Type B pancreatic cell (in vitro differentiated cells): ENCODE measurements around the gene TMEM72. TPM values are rescaled to one million over a fixed set of nuclear protein-coding genes. Genes with fewer than 3 reads are reported as not detected.

Experiments
- DNase-seq: peaks from one replicate; pipeline ENCODE4 v3.0.0; 2021; ENCODE audit warnings: mixed read lengths; ENCODE audit not compliant: unreplicated experiment; ENCODE audit errors: extremely low spot score
- H3K27ac Mint-ChIP-seq: 2 replicates; pipeline ENCODE4 v1.8.0; 2021; ENCODE audit warnings: mild to moderate bottlenecking, mixed read lengths
- H3K27me3 Mint-ChIP-seq: 2 replicates; pipeline ENCODE4 v1.8.0; 2021; ENCODE audit warnings: mixed read lengths
- H3K36me3 Mint-ChIP-seq: 2 replicates; pipeline ENCODE4 v1.8.0; 2021; ENCODE audit warnings: mixed read lengths
- H3K4me1 Mint-ChIP-seq: one replicate; pipeline ENCODE4 v1.8.0; 2021; ENCODE audit warnings: mixed read lengths; ENCODE audit not compliant: unreplicated experiment
- H3K4me3 Mint-ChIP-seq: 2 replicates; pipeline ENCODE4 v1.8.0; 2021; ENCODE audit warnings: mild to moderate bottlenecking, mixed read lengths
- H3K9me3 Mint-ChIP-seq: 2 replicates; pipeline ENCODE4 v1.8.0; 2021; ENCODE audit warnings: mixed read lengths
- CTCF ChIP-seq: fragments of 200-600 bp; sonication (generic); conservative IDR thresholded peaks from 2 replicates; pipeline ENCODE4 v1.5.0; 2021; ENCODE audit warnings: antibody characterized with exemption, mild to moderate bottlenecking
- total RNA-seq: library from RNA; stranded (reverse); gene quantifications from 2 replicates; pipeline ENCODE4 v1.2.1, GENCODE V29; 2021; ENCODE audit warnings: low replicate concordance

Gene TMEM72
- total RNA-seq, 1 donor from 2014 or later = 1.2 TPM

- Mint-ChIP-seq H3K36me3 (no peaks in the 10 kb centered on the region), H3K27ac (peak overlapping the region; percentile 55), H3K27me3 (no peaks in the 10 kb centered on the region), H3K9me3 (no peaks in the 10 kb centered on the region), H3K4me3 (peak overlapping the region; percentile 49), H3K4me1 (peaks cover 73% of the 10 kb centered on the region)
- no peak for TF ChIP-seq CTCF
- DNase-seq = peak; percentile 53
Measured at GRCh38 chr10:44961931-44962750, 51.0 kb downstream of the TMEM72 start.

GRCh38 chr10:44962870-44963738 is 52.0 kb downstream of the TMEM72 start:
- peaks cover 76% of the 10 kb centered on the region for H3K4me1 Mint-ChIP-seq
- no peaks in the 10 kb centered on the region for H3K36me3 Mint-ChIP-seq
- TF ChIP-seq CTCF = peak; percentile 67
- no peaks in the 10 kb centered on the region for H3K9me3 Mint-ChIP-seq
- no peaks in the 10 kb centered on the region for H3K27me3 Mint-ChIP-seq
- peak overlapping the region; percentile 39 for H3K4me3 Mint-ChIP-seq
- H3K27ac Mint-ChIP-seq = peak overlapping the region; percentile 55
- DNase-seq = peak; percentile 60

DNA sequence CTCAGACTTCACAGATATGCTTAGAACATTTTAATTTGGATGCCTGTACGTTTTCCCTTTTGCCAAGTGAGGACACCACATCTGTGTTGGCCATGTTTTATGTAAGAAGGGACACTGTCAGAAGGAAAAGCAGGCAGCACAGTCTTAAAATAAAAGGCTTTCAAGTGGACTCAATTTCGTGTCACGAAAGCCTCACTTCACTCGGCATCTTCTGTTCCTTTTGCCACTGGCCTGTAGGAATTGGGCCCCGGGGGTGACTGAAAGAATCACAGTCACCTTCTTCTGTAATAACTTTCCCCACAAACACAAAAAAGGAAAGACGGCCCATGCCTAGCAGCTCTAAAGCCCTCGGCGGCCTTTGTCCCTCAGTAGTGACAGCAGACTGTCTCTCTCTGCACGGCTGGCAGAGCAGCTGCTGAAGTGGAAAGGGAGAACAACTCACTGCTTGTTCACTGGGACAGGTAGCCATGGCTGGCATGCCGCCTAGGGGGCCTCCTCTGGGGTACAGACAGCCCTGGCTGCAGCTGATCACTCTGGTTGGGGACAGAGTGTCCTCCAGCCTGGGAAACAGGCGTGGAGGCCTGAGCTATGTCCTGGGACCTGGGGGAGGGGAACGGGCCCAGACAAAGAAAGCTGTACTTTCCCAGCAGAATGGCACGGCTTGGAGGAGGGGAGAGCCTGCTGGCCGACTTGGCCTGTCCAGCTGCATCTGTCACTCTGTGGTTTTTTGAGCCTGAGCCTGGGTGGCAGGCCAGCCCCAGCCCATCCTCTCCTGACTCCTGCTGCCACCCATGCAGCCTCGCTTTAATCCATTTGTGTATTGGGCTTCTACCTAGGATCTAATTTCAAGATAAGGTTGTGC is 52.9 kb downstream of the TMEM72 start:
- peak overlapping the region; percentile 37 for H3K27ac Mint-ChIP-seq
- H3K4me1 Mint-ChIP-seq = peaks cover 69% of the 10 kb centered on the region
- H3K9me3 Mint-ChIP-seq = no peaks in the 10 kb centered on the region
- peak; percentile 26 for TF ChIP-seq CTCF
- H3K4me3 Mint-ChIP-seq = peak overlapping the region; percentile 45
- no peaks in the 10 kb centered on the region for H3K27me3 Mint-ChIP-seq
- DNase-seq = peak; percentile 68
- peaks cover 4% of the 10 kb centered on the region for H3K36me3 Mint-ChIP-seq

DNA sequence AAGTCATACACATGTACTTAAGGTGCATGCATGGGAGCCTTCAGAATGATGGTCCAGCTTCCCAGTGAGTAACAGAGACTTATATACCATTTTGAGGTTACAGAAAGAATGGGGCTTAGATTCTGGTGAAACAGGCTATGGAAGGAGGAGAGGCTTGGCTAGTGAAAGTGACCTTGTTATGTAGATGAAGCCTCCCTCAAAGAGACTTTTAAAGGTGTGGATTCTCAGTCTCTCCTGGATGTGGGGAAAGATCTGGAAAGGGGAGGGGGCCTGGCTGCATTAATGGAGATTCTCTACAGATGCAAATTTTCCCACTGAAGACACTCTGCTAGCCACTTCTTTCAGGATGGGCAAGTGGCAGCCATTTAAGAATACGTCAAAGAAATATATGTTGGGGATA is 54.0 kb downstream of the TMEM72 start:
- Mint-ChIP-seq H3K27me3 (no peaks in the 10 kb centered on the region), H3K27ac (peak overlapping the region; percentile 37), H3K4me1 (peaks cover 69% of the 10 kb centered on the region), H3K4me3 (no peak overlapping the region), H3K36me3 (peaks cover 9% of the 10 kb centered on the region), H3K9me3 (no peaks in the 10 kb centered on the region)
- TF ChIP-seq CTCF = no peak
- no peak for DNase-seq

DNA sequence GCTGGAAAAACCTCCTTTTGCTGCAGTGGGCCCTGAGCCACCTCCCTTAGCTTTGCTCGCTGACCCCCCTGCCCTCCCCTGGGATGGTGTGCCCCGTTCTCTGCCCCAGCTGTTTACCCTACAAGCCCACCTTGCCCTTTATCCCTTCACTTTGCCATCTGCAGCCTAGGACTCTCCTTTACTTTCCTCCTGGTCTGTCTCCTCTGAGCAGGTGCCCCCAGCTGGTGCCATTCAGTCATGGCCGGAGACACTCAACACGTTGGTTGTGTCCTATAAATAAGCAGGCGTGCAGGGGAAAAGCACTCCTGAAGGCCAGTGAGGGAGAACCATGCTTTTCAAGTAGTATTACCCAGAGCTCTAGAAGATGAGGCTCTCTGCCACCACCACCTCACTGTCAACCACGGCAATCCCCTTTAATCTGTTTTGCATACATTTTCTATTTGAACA is 54.5 kb downstream of the TMEM72 start:
- Mint-ChIP-seq H3K27me3 (no peaks in the 10 kb centered on the region), H3K4me3 (peak overlapping the region; percentile 61), H3K27ac (peak overlapping the region; percentile 72), H3K9me3 (no peaks in the 10 kb centered on the region), H3K4me1 (peaks cover 63% of the 10 kb centered on the region), H3K36me3 (peaks cover 12% of the 10 kb centered on the region)
- peak; percentile 45 for DNase-seq
- TF ChIP-seq CTCF = no peak
